ENCODE results near the gene C11orf98. TPM values are rescaled to one million over a fixed set of nuclear protein-coding genes. Genes with fewer than 3 reads are reported as not detected.

The C11orf98 gene
- polyA plus RNA-seq, 1 donor (not counting 4 experiments of a cell fraction or from before 2014, with no cell fraction given) = 81.5 TPM

- H4K20me1 ChIP-seq (ENCODE audit: control insufficient read depth, extremely low read depth, insufficient read depth, low read length) = no peaks in the 10 kb centered on the region
- no peak overlapping the region for H3K27ac ChIP-seq (ENCODE audit: control insufficient read depth, insufficient read depth, low read length)
- peaks cover 22% of the 10 kb centered on the region for H3K4me1 ChIP-seq (ENCODE audit: control insufficient read depth, extremely low read depth, insufficient read depth, low read length)
- no peak overlapping the region for H3K9ac ChIP-seq (ENCODE audit: control insufficient read depth, extremely low read depth, insufficient read depth, low read length)
- H3K4me3 ChIP-seq (ENCODE audit: control insufficient read depth in 2 of 3, extremely low read depth in 1 of 3, insufficient read depth in 2 of 3, low read depth in 1 of 3, low read length in 3 of 3) = no peak overlapping the region
- H3K79me2 ChIP-seq (ENCODE audit: control insufficient read depth, insufficient read depth, low read length) = peaks cover 58% of the 10 kb centered on the region
- no peak for DNase-seq (ENCODE audit: low read depth, low spot score)
- H3K9me3 ChIP-seq (ENCODE audit: control insufficient read depth, low read depth, low read length) = no peaks in the 10 kb centered on the region
- no peaks in the 10 kb centered on the region for H3K27me3 ChIP-seq (ENCODE audit: control insufficient read depth, extremely low read depth, insufficient read depth, low read length)
- TF ChIP-seq EZH2 (IDR thresholded peaks at IDR 0.05; ENCODE audit: low read length) (no peak), CTCF (optimal IDR thresholded peaks at IDR 0.05 in 1 of 3, IDR thresholded peaks at IDR 0.05 in 1 of 3, conservative IDR thresholded peaks at IDR 0.05 in 1 of 3; ENCODE audit: extremely low read depth in 1 of 3, insufficient read depth in 2 of 3, low read length in 3 of 3) (no peak)
- no peak overlapping the region for H3K4me2 ChIP-seq (ENCODE audit: control insufficient read depth, extremely low read depth, insufficient read depth, low read depth, low read length)
- H2AFZ ChIP-seq (ENCODE audit: control insufficient read depth, low read length) = no peak overlapping the region
- dilution Hi-C loops (cut with MboI; ENCODE audit: extremely low pct_ligation_motif_present, low sequenced_read_pairs) = no loop called here
- FAIRE-seq = no peak
- no peaks in the 10 kb centered on the region for H3K9me1 ChIP-seq (ENCODE audit: control insufficient read depth, extremely low read depth, insufficient read depth, low read length)
- H3K36me3 ChIP-seq (ENCODE audit: control insufficient read depth in 2 of 2, extremely low read depth in 1 of 2, insufficient read depth in 2 of 2, low read length in 2 of 2) = peaks cover 16 to 21% of the 10 kb centered on the region in 2 experiments
Measured at GRCh38 chr11:62648185-62648966, 16.6 kb downstream of the C11orf98 start.

GRCh38 chr11:62647609-62648005 is 17.4 kb downstream of the C11orf98 start:
- Histone ChIP-seq H3K79me2 (ENCODE audit: control insufficient read depth, insufficient read depth, low read length) (peaks cover 57% of the 10 kb centered on the region), H3K9ac (ENCODE audit: control insufficient read depth, extremely low read depth, insufficient read depth, low read length) (no peak overlapping the region), H4K20me1 (ENCODE audit: control insufficient read depth, extremely low read depth, insufficient read depth, low read length) (no peaks in the 10 kb centered on the region), H3K27me3 (ENCODE audit: control insufficient read depth, extremely low read depth, insufficient read depth, low read length) (no peaks in the 10 kb centered on the region), H3K4me2 (ENCODE audit: control insufficient read depth, extremely low read depth, insufficient read depth, low read depth, low read length) (no peak overlapping the region), H3K9me3 (ENCODE audit: control insufficient read depth, low read depth, low read length) (no peaks in the 10 kb centered on the region), H3K27ac (ENCODE audit: control insufficient read depth, insufficient read depth, low read length) (no peak overlapping the region), H3K36me3 (ENCODE audit: control insufficient read depth in 2 of 2, extremely low read depth in 1 of 2, insufficient read depth in 2 of 2, low read length in 2 of 2) (peaks cover 16 to 21% of the 10 kb centered on the region in 2 experiments), H3K4me1 (ENCODE audit: control insufficient read depth, extremely low read depth, insufficient read depth, low read length) (peaks cover 22% of the 10 kb centered on the region), H3K9me1 (ENCODE audit: control insufficient read depth, extremely low read depth, insufficient read depth, low read length) (no peaks in the 10 kb centered on the region), H3K4me3 (ENCODE audit: control insufficient read depth in 2 of 3, extremely low read depth in 1 of 3, insufficient read depth in 2 of 3, low read depth in 1 of 3, low read length in 3 of 3) (no peak overlapping the region), H2AFZ (ENCODE audit: control insufficient read depth, low read length) (no peak overlapping the region)
- TF ChIP-seq CTCF (optimal IDR thresholded peaks at IDR 0.05 in 1 of 3, IDR thresholded peaks at IDR 0.05 in 1 of 3, conservative IDR thresholded peaks at IDR 0.05 in 1 of 3; ENCODE audit: extremely low read depth in 1 of 3, insufficient read depth in 2 of 3, low read length in 3 of 3) (no peak), EZH2 (IDR thresholded peaks at IDR 0.05; ENCODE audit: low read length) (no peak)
- DNase-seq (ENCODE audit: low read depth, low spot score) = no peak
- no peak for FAIRE-seq
- dilution Hi-C loops (cut with MboI; ENCODE audit: extremely low pct_ligation_motif_present, low sequenced_read_pairs) = no loop called here

Measured in keratinocyte (primary cell).